ENCODE measurements around the gene RAB4B. TPM values are rescaled to one million over a fixed set of nuclear protein-coding genes. Genes with fewer than 3 reads are reported as not detected.
"Not testable (repeated sequence)": the region's sequence is repeated elsewhere in the genome, so short reads cannot be mapped to it uniquely, and the experiment has no call there.

Gene RAB4B
- total RNA-seq, 2 experiments from 2014 or later, result 26.6 to 26.9 TPM

DNA sequence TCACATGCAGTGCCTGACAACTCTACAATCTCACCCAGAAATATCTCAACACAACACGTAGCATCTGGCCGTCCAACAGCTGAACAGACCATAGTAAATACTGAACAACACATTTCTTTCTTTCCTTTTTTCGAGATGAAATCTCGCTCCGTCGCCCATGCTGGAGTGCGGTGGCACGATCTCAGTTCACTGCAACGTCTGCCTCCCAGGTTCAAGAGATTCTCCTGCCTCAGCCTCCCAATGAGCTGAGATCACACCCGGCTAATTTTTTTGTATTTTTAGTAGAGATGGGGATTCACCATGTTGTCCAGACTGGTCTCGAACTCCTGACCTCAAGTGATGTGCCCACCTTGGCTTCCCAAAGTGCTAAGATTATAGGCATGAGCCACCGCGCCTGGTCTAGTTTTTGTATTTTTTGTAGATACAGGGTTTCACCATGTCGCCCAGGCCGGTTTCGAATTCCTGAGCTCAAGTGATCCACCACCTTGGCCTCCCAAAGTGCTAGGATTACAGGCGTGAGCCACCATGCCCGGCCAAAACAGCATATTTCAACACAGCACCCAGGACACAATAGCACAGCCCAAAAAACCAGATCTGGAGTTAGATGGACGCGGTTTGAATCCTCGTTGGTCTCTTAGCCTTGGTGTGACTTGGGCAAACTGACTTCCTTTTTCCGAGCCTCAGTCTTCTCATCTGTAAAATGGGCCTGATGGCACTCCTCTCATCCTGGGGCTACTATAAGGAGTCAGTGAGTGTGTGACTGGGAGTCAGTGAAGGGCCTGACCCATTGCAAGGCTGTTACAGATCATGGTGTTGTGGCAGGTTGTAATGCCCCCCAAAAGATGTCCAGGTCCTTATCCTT is 49.6 kb downstream of the RAB4B start:
- no peak for TF ChIP-seq CTCF (IDR thresholded peaks at IDR 0.05)
- intact Hi-C loops (cut with DNase I, micrococcal nuclease), result loop anchor here in 1 of 2 experiments (2.0 kb wide), 1 partner anchor 435 kb away; no protein-coding TSS in a partner anchor
- no peaks in the 10 kb centered on the region for H3K27me3 ChIP-seq (ENCODE audit: control insufficient read depth in 1 of 2, insufficient read depth in 2 of 2, low read length in 2 of 2)
- CTCF ChIA-PET, result interaction anchor here (1.4 kb wide), 1 partner anchor 193 kb away, joined by 4 read pairs; no protein-coding TSS in a partner anchor
- ATAC-seq (ENCODE audit: poor library complexity) (no peak), DNase-seq (peak in 1 of 14 experiments; percentile 9)
- H3K27ac Mint-ChIP-seq, result peak overlapping the region; percentile 85
- H3K4me3 Mint-ChIP-seq, result peak overlapping the region; percentile 32
- peaks cover 26% of the 10 kb centered on the region for H3K4me1 ChIP-seq (ENCODE audit: insufficient read depth, low read length)
- POLR2A ChIA-PET, result interaction anchor here (1.0 to 1.5 kb wide), 5 partner anchors 21 to 143 kb away, joined by 3 to 8 read pairs (median 4); partner anchors contain the start of genes EGLN2 and RAB4B
- H3K4me1 Mint-ChIP-seq (ENCODE audit: low read depth), result peaks cover 30% of the 10 kb centered on the region
- H3K36me3 Mint-ChIP-seq (ENCODE audit: low read depth), result peaks cover 9% of the 10 kb centered on the region
- peaks cover 3% of the 10 kb centered on the region for H3K9me3 Mint-ChIP-seq
- no peak overlapping the region for H3K4me3 ChIP-seq (ENCODE audit: low read length)
- H3K9me3 ChIP-seq (ENCODE audit: control insufficient read depth in 1 of 2, insufficient read depth in 1 of 2, low read length in 2 of 2), result no peaks in the 10 kb centered on the region
- H3K27ac ChIP-seq (ENCODE audit: low read depth in 1 of 2, low read length in 2 of 2), result peak overlapping the region in 1 of 2 donors; percentile 49
- peaks cover 2% of the 10 kb centered on the region for H3K36me3 ChIP-seq (ENCODE audit: insufficient read depth, low read length)
- no peaks in the 10 kb centered on the region for H3K27me3 Mint-ChIP-seq

- Mint-ChIP-seq H3K4me3 (no peak overlapping the region), H3K27ac (peak overlapping the region; percentile 85), H3K27me3 (no peaks in the 10 kb centered on the region), H3K4me1 (ENCODE audit: low read depth) (peaks cover 44% of the 10 kb centered on the region), H3K9me3 (peaks cover 3% of the 10 kb centered on the region), H3K36me3 (ENCODE audit: low read depth) (peaks cover 9% of the 10 kb centered on the region)
- ChIA-PET POLR2A (no interaction called here), CTCF (no interaction called here)
- intact Hi-C loops (cut with DNase I, micrococcal nuclease), result no loop called here
- H3K4me1 ChIP-seq (ENCODE audit: insufficient read depth, low read length), result peaks cover 26% of the 10 kb centered on the region
- peaks cover 2% of the 10 kb centered on the region for H3K36me3 ChIP-seq (ENCODE audit: insufficient read depth, low read length)
- H3K9me3 ChIP-seq (ENCODE audit: control insufficient read depth in 1 of 2, insufficient read depth in 1 of 2, low read length in 2 of 2), result no peaks in the 10 kb centered on the region
- peak in 1 of 14 experiments; percentile 6 for DNase-seq
- H3K4me3 ChIP-seq (ENCODE audit: low read length), result no peak overlapping the region
- no peaks in the 10 kb centered on the region for H3K27me3 ChIP-seq (ENCODE audit: control insufficient read depth in 1 of 2, insufficient read depth in 2 of 2, low read length in 2 of 2)
- H3K27ac ChIP-seq (ENCODE audit: low read depth in 1 of 2, low read length in 2 of 2), result no peak overlapping the region
- ATAC-seq (ENCODE audit: poor library complexity), result no peak
- TF ChIP-seq CTCF (IDR thresholded peaks at IDR 0.05), result no peak
Measured at GRCh38 chr19:40829205-40829604, 51.2 kb downstream of the RAB4B start.

DNA sequence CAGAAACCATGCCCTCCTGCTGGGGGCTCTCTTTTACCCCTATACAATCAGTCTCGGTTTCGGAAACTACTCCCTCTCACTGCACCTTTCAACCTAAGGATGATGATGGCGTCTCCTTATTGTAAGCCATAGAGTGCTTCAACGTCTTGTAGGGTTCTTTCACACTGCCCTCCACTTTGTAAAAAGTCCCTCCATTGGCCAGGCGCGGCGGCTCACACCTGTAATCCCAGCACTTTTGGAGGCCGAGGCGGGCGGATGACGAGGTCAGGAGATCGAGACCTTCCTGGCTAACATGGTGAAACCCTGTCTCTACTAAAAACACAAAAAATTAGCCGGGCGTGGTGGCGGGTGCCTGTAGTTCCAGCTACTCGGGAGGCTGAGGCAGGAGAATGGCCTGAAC is 52.7 kb downstream of the RAB4B start:
- intact Hi-C loops (cut with DNase I, micrococcal nuclease); H3K4me3 ChIP-seq (ENCODE audit: low read length); H3K9me3 Mint-ChIP-seq; H3K27me3 Mint-ChIP-seq; ATAC-seq (ENCODE audit: poor library complexity); POLR2A ChIA-PET; H3K4me3 Mint-ChIP-seq; H3K36me3 ChIP-seq (ENCODE audit: insufficient read depth, low read length); H3K9me3 ChIP-seq (ENCODE audit: control insufficient read depth in 1 of 2, insufficient read depth in 1 of 2, low read length in 2 of 2); H3K36me3 Mint-ChIP-seq (ENCODE audit: low read depth); DNase-seq; H3K27ac ChIP-seq (ENCODE audit: low read depth in 1 of 2, low read length in 2 of 2); CTCF ChIA-PET; H3K27me3 ChIP-seq (ENCODE audit: control insufficient read depth in 1 of 2, insufficient read depth in 2 of 2, low read length in 2 of 2): not testable (repeated sequence)
- H3K4me1 ChIP-seq (ENCODE audit: insufficient read depth, low read length), result peaks cover 23% of the 10 kb centered on the region
- H3K27ac Mint-ChIP-seq, result peak overlapping the region; percentile 85
- H3K4me1 Mint-ChIP-seq (ENCODE audit: low read depth), result peaks cover 40% of the 10 kb centered on the region
